K562 (cell line): Measurements from ENCODE around the gene CD109. TPM values are rescaled to one million over a fixed set of nuclear protein-coding genes. Genes with fewer than 3 reads are reported as not detected.

Experiments used
- ATAC-seq: fragments of 200-7000 bp; cut with Tn5 transposase; 3 replicates; pipeline ENCODE4 v1.9.1; 2020; ENCODE audit warnings: moderate library complexity
- BruUV-seq: library from RNA; stranded (reverse); fragments of 400-500 nt; replicated peaks from 2 replicates; lab custom pipeline; 2021; lab: Mats Ljungman, UMichigan
- CTCF ChIA-PET: fragments of 300-600 bp; formaldehyde crosslinking; extraction: SDS; loops from one replicate; lab custom pipeline; 2021; ENCODE audit warnings: low intra/inter-chr PET ratio; lab: Yijun Ruan, JAX
- POLR2A ChIA-PET: fragments of 300-600, 350-650 bp; sonication (Branson Sonifier 250); formaldehyde crosslinking; extraction: SDS; loops from one replicate; lab custom pipeline; 2021; ENCODE audit warnings: antibody characterized with exemption, inconsistent platforms; lab: Yijun Ruan, JAX
- DNase-seq, 4 experiments: peaks; one replicate each; pipeline versions ENCODE4 v3.0.0 to v3.0.0-alpha.2; 2011 to 2018; ENCODE audit warnings: low spot score in 3 of 4, mixed read lengths in 3 of 4; ENCODE audit errors: extremely low read depth in 1 of 4
- FAIRE-seq: peaks from 2 replicates; lab custom pipeline; 2011; peaks lifted over from hg19 to GRCh38; lab: Jason Lieb, UNC
- H2AFZ ChIP-seq: 2 replicates; pipeline ENCODE4 v1.6.0; 2011; ENCODE audit warnings: low read depth, low read length, control low read depth, inconsistent platforms
- H3K27ac ChIP-seq: fragments of 200-600 bp; 3 replicates; pipeline ENCODE4 v1.8.0; 2011; ENCODE audit warnings: low read depth, mild to moderate bottlenecking, control low read depth, inconsistent platforms, low read length, moderate library complexity, mixed read lengths; ENCODE audit errors: extremely low read depth
- H3K27me3 ChIP-seq, 2 experiments: fragments of 300-600 bp in 1 of 2; 2 replicates in 1 of 2; 3 replicates in 1 of 2; pipeline versions ENCODE4 v1.6.0 to v1.8.0; 2011; ENCODE audit warnings: inconsistent platforms in 2 of 2, low read length in 2 of 2, mild to moderate bottlenecking in 1 of 2, mixed read lengths in 1 of 2, moderate library complexity in 1 of 2; ENCODE audit not compliant: control insufficient read depth in 2 of 2, insufficient read depth in 2 of 2
- H3K36me3 ChIP-seq: fragments of 300-600 bp; 3 replicates; pipeline ENCODE4 v1.8.0; 2011; ENCODE audit warnings: mild to moderate bottlenecking, low read length, inconsistent platforms; ENCODE audit not compliant: control insufficient read depth, insufficient read depth
- H3K4me1 ChIP-seq, 2 experiments: fragments of 200-600 bp in 1 of 2; replicated peaks in 1 of 2; 2 replicates in 1 of 2; 3 replicates in 1 of 2; pipeline versions ENCODE4 v1.5.1 to v1.8.0; 2011; ENCODE audit warnings: inconsistent platforms in 2 of 2, low read length in 2 of 2, mild to moderate bottlenecking in 1 of 2, mixed read lengths in 1 of 2, moderate library complexity in 1 of 2; ENCODE audit not compliant: control insufficient read depth in 2 of 2, insufficient read depth in 2 of 2
- H3K4me2 ChIP-seq: 2 replicates; pipeline ENCODE4 v1.6.1; 2011; ENCODE audit warnings: low read length, control low read depth, inconsistent platforms, mixed read lengths; ENCODE audit not compliant: insufficient read depth
- H3K4me3 ChIP-seq: fragments of 200-600 bp; sonication (generic), shearing (Covaris generic); 2 replicates; pipeline ENCODE4 v1.5.1; 2016; ENCODE audit warnings: control low read depth, inconsistent platforms
- H3K79me2 ChIP-seq: fragments of 200-600 bp; 3 replicates; pipeline ENCODE4 v1.8.0; 2011; ENCODE audit warnings: low read length, inconsistent platforms; ENCODE audit not compliant: control insufficient read depth, insufficient read depth
- H3K9ac ChIP-seq, 2 experiments: 2 replicates each; pipeline versions ENCODE4 v1.6.0 to v1.6.1; 2011; ENCODE audit warnings: low read depth in 2 of 2, low read length in 2 of 2, control low read depth in 1 of 2, inconsistent platforms in 1 of 2, mild to moderate bottlenecking in 1 of 2, mixed read lengths in 1 of 2; ENCODE audit not compliant: insufficient read depth in 1 of 2
- H3K9me1 ChIP-seq: one replicate; pipeline ENCODE4 v1.6.0; 2011; ENCODE audit warnings: inconsistent platforms, mild to moderate bottlenecking, low read length, moderate library complexity; ENCODE audit not compliant: control insufficient read depth, insufficient read depth
- H3K9me3 ChIP-seq: replicated peaks from 2 replicates; pipeline ENCODE4 v1.5.1; 2011; ENCODE audit warnings: low read depth, low read length, inconsistent platforms; ENCODE audit not compliant: control insufficient read depth, insufficient read depth
- H4K20me1 ChIP-seq: replicated peaks from 2 replicates; pipeline ENCODE4 v1.6.1; 2011; ENCODE audit warnings: low read length, inconsistent platforms, mixed read lengths; ENCODE audit not compliant: control insufficient read depth, insufficient read depth
- COPS2 ChIP-seq: fragments of 450-650 bp; conservative IDR thresholded peaks from 2 replicates; pipeline ENCODE4 v1.6.1; 2016; ENCODE audit warnings: mild to moderate bottlenecking, moderate library complexity
- HNRNPK ChIP-seq: fragments of 200-400 bp; formaldehyde crosslinking; IDR thresholded peaks from one replicate; pipeline ENCODE4 v1.6.1; 2018; ENCODE audit warnings: mild to moderate bottlenecking, low read depth, low read length; ENCODE audit not compliant: poor library complexity, severe bottlenecking
- PHB ChIP-seq: fragments of 250-450 bp; sonication (Bioruptor Pico); IDR thresholded peaks from 2 replicates; pipeline ENCODE4 v1.5.0; 2021
- SREBF2 ChIP-seq: sonication (generic); formaldehyde crosslinking; IDR thresholded peaks from 2 replicates; pipeline ENCODE4 v1.4.0; 2020; ENCODE audit warnings: mild to moderate bottlenecking, missing genetic modification reagents
- ZKSCAN8 ChIP-seq: fragments of 200-800 bp; sonication (Bioruptor generic); IDR thresholded peaks from 2 replicates; pipeline ENCODE4 v1.6.1; 2016; ENCODE audit warnings: missing genetic modification characterization, missing compliant biosample characterization
- WGBS: fragments of 100-300 bp; shearing (Covaris generic); methylation state at CpG from one replicate; pipeline ENCODE4 v1.1.6; 2016; ENCODE audit warnings: low coverage, mixed read lengths; ENCODE audit not compliant: insufficient coverage; ENCODE audit errors: missing lambda C conversion rate; 5-methylcytosine and 5-hydroxymethylcytosine counted together
- in situ Hi-C: fragments of 300-500 bp; cut with MboI; formaldehyde crosslinking; loops from 4 replicates; pipeline ENCODE4 v1.15.0; 2018; ENCODE audit warnings: inconsistent platforms, mixed read lengths
- intact Hi-C: fragments of 100-400 bp; cut with micrococcal nuclease; formaldehyde crosslinking; loops from 2 replicates; pipeline ENCODE4 v1.14.2; 2022
- polyA plus RNA-seq, 8 experiments: library from polyadenylated mRNA; depleted of rRNA in 4 of 8; stranded (reverse) in 5 of 8; unstranded in 3 of 8; fragments of >200 nt; fragmentation: Nextera tagmentation in 2 of 8; fragmentation: Illumina TruSeq in 1 of 8; extraction: Ambion mirVana in 2 of 8; extraction: Trizol in 1 of 8; gene quantifications; 2 replicates each; pipeline versions ENCODE4 v1.2.1 to v1.2.3, GENCODE V29; 2011 to 2014; ENCODE audit warnings: inconsistent platforms in 1 of 8, missing spikeins in 1 of 8
- total RNA-seq, 7 experiments: library from RNA; depleted of rRNA in 6 of 7; stranded (reverse); fragments of >200 nt in 6 of 7; fragmentation: Illumina TruSeq in 2 of 7; extraction: Trizol in 2 of 7; gene quantifications; 2 replicates each; pipeline versions ENCODE4 v1.2.1 to v1.2.3, GENCODE V29; 2011 to 2021; ENCODE audit warnings: low replicate concordance in 1 of 7
- TF ChIP-seq, protein P1 (sequence below): fragments of 250-450 bp; sonication (Bioruptor Pico); IDR thresholded peaks from 2 replicates; pipeline ENCODE4 v1.6.1; 2021; ENCODE audit warnings: mild to moderate bottlenecking
- TF ChIP-seq, protein P2 (sequence below): fragments of 150-350 bp; conservative IDR thresholded peaks from 2 replicates; pipeline ENCODE4 v1.6.1; 2014; ENCODE audit warnings: low read length
- TF ChIP-seq, protein P3 (sequence below): fragments of 450-650 bp; IDR thresholded peaks from 2 replicates; pipeline ENCODE4 v1.6.1; 2016; ENCODE audit warnings: antibody characterized with exemption
- TF ChIP-seq, protein P4 (sequence below): fragments of 450-650 bp; IDR thresholded peaks from 2 replicates; pipeline ENCODE4 v1.6.1; 2018; ENCODE audit warnings: mild to moderate bottlenecking, low read depth; ENCODE audit not compliant: partially characterized antibody
- TF ChIP-seq, protein P5 (sequence below): IDR thresholded peaks from 2 replicates; pipeline ENCODE4 v1.6.1; 2014; ENCODE audit warnings: antibody characterized with exemption
- TF ChIP-seq, protein P6 (sequence below): fragments of 250-450 bp; sonication (Bioruptor Pico); IDR thresholded peaks from 2 replicates; pipeline ENCODE4 v1.5.0; 2022; ENCODE audit warnings: mild to moderate bottlenecking

Gene CD109
- total and polyA plus RNA-seq, 9 of the 15 experiments (the other 6 are each of a cell fraction or from before 2014, with no cell fraction given): under 0.01 to 0.22 (median 0.11) TPM

DNA sequence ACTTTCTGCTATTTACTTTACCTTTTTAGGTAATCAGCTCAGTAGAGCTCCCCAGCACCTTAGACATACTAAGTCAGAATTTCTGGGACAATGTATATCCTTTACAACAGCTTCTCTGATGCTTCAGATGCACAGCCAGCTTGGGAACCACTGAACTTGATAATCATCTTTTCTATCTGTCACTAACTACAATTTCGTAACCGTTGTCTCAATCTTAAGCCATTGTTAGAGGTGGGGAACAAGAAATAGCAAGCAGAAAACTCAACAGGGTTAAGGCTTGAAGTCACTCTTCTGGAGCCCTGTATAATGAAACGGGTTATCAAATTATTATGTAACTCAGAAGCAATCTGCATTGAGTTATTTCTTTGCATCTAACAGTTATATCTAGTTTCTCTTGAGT, 47.1 kb downstream of the CD109 start:
- ATAC-seq: no peak
- no peaks in the 10 kb centered on the region for H3K27me3 ChIP-seq
- DNase-seq: no peak
- H3K9me1 ChIP-seq: no peaks in the 10 kb centered on the region
- ChIA-PET POLR2A (no interaction called here), CTCF (no interaction called here)
- H3K27ac ChIP-seq: no peak overlapping the region
- H3K9ac ChIP-seq: no peak overlapping the region
- BruUV-seq: no TSS peak
- H4K20me1 ChIP-seq: no peaks in the 10 kb centered on the region
- H3K4me1 ChIP-seq: no peaks in the 10 kb centered on the region
- H3K36me3 ChIP-seq: no peaks in the 10 kb centered on the region
- no peak for FAIRE-seq
- WGBS: 3% methylated on average over 3 of the region's 3 CpGs
- no peak overlapping the region for H3K4me3 ChIP-seq
- no peak overlapping the region for H2AFZ ChIP-seq
- no peaks in the 10 kb centered on the region for H3K9me3 ChIP-seq
- H3K4me2 ChIP-seq: no peak overlapping the region
- intact Hi-C loops: no loop called here
- no peaks in the 10 kb centered on the region for H3K79me2 ChIP-seq
- in situ Hi-C loops: loop anchor here (25.0 kb wide), 1 partner anchor 1794 kb away; no protein-coding TSS in a partner anchor
- TF ChIP-seq SREBF2 (CRISPR knock-in tag): no peak
- TF ChIP-seq COPS2: no peak
- TF ChIP-seq, protein P1, sequence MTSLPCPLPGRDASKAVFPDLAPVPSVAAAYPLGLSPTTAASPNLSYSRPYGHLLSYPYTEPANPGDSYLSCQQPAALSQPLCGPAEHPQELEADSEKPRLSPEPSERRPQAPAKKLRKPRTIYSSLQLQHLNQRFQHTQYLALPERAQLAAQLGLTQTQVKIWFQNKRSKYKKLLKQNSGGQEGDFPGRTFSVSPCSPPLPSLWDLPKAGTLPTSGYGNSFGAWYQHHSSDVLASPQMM (CRISPR knock-in tag): no peak
- TF ChIP-seq HNRNPK: no peak
- TF ChIP-seq, protein P2, sequence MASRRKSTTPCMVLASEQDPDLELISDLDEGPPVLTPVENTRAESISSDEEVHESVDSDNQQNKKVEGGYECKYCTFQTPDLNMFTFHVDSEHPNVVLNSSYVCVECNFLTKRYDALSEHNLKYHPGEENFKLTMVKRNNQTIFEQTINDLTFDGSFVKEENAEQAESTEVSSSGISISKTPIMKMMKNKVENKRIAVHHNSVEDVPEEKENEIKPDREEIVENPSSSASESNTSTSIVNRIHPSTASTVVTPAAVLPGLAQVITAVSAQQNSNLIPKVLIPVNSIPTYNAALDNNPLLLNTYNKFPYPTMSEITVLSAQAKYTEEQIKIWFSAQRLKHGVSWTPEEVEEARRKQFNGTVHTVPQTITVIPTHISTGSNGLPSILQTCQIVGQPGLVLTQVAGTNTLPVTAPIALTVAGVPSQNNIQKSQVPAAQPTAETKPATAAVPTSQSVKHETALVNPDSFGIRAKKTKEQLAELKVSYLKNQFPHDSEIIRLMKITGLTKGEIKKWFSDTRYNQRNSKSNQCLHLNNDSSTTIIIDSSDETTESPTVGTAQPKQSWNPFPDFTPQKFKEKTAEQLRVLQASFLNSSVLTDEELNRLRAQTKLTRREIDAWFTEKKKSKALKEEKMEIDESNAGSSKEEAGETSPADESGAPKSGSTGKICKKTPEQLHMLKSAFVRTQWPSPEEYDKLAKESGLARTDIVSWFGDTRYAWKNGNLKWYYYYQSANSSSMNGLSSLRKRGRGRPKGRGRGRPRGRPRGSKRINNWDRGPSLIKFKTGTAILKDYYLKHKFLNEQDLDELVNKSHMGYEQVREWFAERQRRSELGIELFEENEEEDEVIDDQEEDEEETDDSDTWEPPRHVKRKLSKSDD: no peak
- no peak for TF ChIP-seq ZKSCAN8
- TF ChIP-seq, protein P3, sequence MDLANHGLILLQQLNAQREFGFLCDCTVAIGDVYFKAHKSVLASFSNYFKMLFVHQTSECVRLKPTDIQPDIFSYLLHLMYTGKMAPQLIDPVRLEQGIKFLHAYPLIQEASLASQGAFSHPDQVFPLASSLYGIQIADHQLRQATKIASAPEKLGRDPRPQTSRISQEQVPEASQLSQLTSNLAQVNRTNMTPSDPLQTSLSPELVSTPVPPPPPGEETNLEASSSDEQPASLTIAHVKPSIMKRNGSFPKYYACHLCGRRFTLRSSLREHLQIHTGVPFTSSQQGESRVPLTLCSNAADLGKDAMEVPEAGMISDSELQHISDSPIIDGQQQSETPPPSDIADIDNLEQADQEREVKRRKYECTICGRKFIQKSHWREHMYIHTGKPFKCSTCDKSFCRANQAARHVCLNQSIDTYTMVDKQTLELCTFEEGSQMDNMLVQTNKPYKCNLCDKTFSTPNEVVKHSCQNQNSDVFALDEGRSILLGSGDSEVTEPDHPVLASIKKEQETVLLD: no peak
- TF ChIP-seq, protein P4, sequence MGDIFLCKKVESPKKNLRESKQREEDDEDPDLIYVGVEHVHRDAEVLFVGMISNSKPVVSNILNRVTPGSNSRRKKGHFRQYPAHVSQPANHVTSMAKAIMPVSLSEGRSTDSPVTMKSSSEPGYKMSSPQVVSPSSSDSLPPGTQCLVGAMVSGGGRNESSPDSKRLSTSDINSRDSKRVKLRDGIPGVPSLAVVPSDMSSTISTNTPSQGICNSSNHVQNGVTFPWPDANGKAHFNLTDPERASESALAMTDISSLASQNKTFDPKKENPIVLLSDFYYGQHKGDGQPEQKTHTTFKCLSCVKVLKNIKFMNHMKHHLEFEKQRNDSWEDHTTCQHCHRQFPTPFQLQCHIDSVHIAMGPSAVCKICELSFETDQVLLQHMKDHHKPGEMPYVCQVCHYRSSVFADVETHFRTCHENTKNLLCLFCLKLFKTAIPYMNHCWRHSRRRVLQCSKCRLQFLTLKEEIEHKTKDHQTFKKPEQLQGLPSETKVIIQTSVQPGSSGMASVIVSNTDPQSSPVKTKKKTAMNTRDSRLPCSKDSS: no peak
- TF ChIP-seq, protein P5, sequence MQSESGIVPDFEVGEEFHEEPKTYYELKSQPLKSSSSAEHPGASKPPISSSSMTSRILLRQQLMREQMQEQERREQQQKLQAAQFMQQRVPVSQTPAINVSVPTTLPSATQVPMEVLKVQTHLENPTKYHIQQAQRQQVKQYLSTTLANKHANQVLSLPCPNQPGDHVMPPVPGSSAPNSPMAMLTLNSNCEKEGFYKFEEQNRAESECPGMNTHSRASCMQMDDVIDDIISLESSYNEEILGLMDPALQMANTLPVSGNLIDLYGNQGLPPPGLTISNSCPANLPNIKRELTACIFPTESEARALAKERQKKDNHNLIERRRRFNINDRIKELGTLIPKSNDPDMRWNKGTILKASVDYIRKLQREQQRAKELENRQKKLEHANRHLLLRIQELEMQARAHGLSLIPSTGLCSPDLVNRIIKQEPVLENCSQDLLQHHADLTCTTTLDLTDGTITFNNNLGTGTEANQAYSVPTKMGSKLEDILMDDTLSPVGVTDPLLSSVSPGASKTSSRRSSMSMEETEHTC: no peak
- TF ChIP-seq, protein P6, sequence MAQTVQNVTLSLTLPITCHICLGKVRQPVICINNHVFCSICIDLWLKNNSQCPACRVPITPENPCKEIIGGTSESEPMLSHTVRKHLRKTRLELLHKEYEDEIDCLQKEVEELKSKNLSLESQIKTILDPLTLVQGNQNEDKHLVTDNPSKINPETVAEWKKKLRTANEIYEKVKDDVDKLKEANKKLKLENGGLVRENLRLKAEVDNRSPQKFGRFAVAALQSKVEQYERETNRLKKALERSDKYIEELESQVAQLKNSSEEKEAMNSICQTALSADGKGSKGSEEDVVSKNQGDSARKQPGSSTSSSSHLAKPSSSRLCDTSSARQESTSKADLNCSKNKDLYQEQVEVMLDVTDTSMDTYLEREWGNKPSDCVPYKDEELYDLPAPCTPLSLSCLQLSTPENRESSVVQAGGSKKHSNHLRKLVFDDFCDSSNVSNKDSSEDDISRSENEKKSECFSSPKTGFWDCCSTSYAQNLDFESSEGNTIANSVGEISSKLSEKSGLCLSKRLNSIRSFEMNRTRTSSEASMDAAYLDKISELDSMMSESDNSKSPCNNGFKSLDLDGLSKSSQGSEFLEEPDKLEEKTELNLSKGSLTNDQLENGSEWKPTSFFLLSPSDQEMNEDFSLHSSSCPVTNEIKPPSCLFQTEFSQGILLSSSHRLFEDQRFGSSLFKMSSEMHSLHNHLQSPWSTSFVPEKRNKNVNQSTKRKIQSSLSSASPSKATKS (CRISPR knock-in tag): no peak
- TF ChIP-seq PHB (CRISPR knock-in tag): no peak
